Lower leg skin (tissue), 3 donors: Measurements from ENCODE around the gene GBF1.

Experiments
- CTCF ChIP-seq, 3 donors: fragments of 450-650 bp; IDR thresholded peaks; one replicate each; pipeline ENCODE4 v1.5.1; 2016; ENCODE audit warnings: antibody characterized with exemption in 3 of 3, mild to moderate bottlenecking in 3 of 3, moderate library complexity in 2 of 3
- POLR2A ChIP-seq, 2 donors: fragments of 450-650 bp; IDR thresholded peaks; one replicate each; pipeline ENCODE4 v1.6.1; 2016 to 2017; ENCODE audit warnings: antibody characterized with exemption in 2 of 2, mild to moderate bottlenecking in 1 of 2, moderate library complexity in 1 of 2

DNA sequence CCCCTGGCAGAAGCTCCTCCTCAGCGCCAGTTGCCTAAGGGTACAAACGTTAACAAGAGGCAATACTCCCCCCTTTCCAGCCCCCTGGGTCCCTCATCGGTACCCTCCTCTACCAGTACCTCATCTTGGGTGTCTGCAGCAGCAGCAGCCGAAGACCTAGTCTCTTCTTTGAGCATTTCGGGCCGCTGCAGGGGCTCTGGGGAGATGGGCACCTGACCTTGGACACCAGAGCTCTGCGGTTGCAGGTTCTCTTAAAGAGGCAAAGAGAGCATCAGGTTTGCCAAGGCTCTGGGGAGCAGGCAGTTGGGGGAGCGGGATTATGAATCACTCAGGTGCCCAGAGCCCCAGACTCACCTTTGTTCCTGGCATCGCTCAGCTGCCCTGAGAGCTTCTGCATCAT lies 178.8 kb downstream of the GBF1 start:
- TF ChIP-seq POLR2A (IDR thresholded peaks at IDR 0.05) (no peak), CTCF (IDR thresholded peaks at IDR 0.05) (no peak)
